HG03060 (cell line): ENCODE results near the gene STXBP5L.
"Not testable (repeated sequence)": the region's sequence is repeated elsewhere in the genome, so short reads cannot be mapped to it uniquely, and the experiment has no call there.

Experiments
- ATAC-seq: cut with Tn5 transposase; IDR thresholded peaks from one replicate; pipeline ENCODE4 v1.9.1; 2021; ENCODE audit warnings: low read depth, moderate number of reproducible peaks; ENCODE audit not compliant: unreplicated experiment

The STXBP5L gene

GRCh38 chr3:121414924-121415323 is 506.9 kb downstream of the STXBP5L start:
- no peak for ATAC-seq

- ATAC-seq = no peak
Observed at GRCh38 chr3:121418182-121418581, 510.2 kb downstream of the STXBP5L start.

GRCh38 chr3:121424549-121424948 is 516.5 kb downstream of the STXBP5L start:
- ATAC-seq = no peak

- no peak for ATAC-seq
Observed at GRCh38 chr3:121430664-121431215, 522.7 kb downstream of the STXBP5L start.

- peak; percentile 87 for ATAC-seq
Observed at GRCh38 chr3:121431726-121432517, 523.9 kb downstream of the STXBP5L start.

GRCh38 chr3:121436074-121436473 is 528.1 kb downstream of the STXBP5L start:
- ATAC-seq = no peak

- ATAC-seq = no peak
Observed at GRCh38 chr3:121436641-121437040, 528.6 kb downstream of the STXBP5L start.

GRCh38 chr3:121443456-121443855 is 535.5 kb downstream of the STXBP5L start:
- no peak for ATAC-seq

- not testable (repeated sequence) for ATAC-seq
Observed at GRCh38 chr3:121451752-121452151, 543.7 kb downstream of the STXBP5L start.

GRCh38 chr3:121462565-121462964 is 554.6 kb downstream of the STXBP5L start:
- ATAC-seq = no peak

- no peak for ATAC-seq
Observed at GRCh38 chr3:121463745-121464144, 555.7 kb downstream of the STXBP5L start.

GRCh38 chr3:121467085-121467484 is 559.1 kb downstream of the STXBP5L start:
- no peak for ATAC-seq

- ATAC-seq = no peak
Observed at GRCh38 chr3:121473001-121473400, 565.0 kb downstream of the STXBP5L start.
